Rectal smooth muscle tissue (tissue), 1 donor: Measurements from ENCODE around the gene GALNT7.
"Not testable (repeated sequence)": the region's sequence is repeated elsewhere in the genome, so short reads cannot be mapped to it uniquely, and the experiment has no call there.

Source experiments
- H3K27ac ChIP-seq: one replicate; pipeline ENCODE4 v1.7.0; 2013; ENCODE audit warnings: low read depth, low read length, inconsistent platforms
- H3K27me3 ChIP-seq: one replicate; pipeline ENCODE4 v1.7.0; 2013; ENCODE audit warnings: low read length; ENCODE audit not compliant: control insufficient read depth, insufficient read depth
- H3K36me3 ChIP-seq: one replicate; pipeline ENCODE4 v1.7.0; 2013; ENCODE audit warnings: low read length; ENCODE audit not compliant: control insufficient read depth, insufficient read depth
- H3K4me1 ChIP-seq: one replicate; pipeline ENCODE4 v1.7.0; 2013; ENCODE audit warnings: low read length; ENCODE audit not compliant: control insufficient read depth, insufficient read depth
- H3K4me3 ChIP-seq: one replicate; pipeline ENCODE4 v1.7.0; 2013; ENCODE audit warnings: low read length
- H3K9ac ChIP-seq: one replicate; pipeline ENCODE4 v1.7.0; 2013; ENCODE audit warnings: low read length

GALNT7 gene

GRCh38 chr4:173169428-173170181 is 994 bp downstream of the GALNT7 start:
- peaks cover 11% of the 10 kb centered on the region for H3K4me1 ChIP-seq
- no peaks in the 10 kb centered on the region for H3K27me3 ChIP-seq
- H3K4me3 ChIP-seq = peak overlapping the region; percentile 94
- peak overlapping the region; percentile 74 for H3K9ac ChIP-seq
- H3K36me3 ChIP-seq = no peaks in the 10 kb centered on the region
- peak overlapping the region; percentile 75 for H3K27ac ChIP-seq

- H3K27me3 ChIP-seq = no peaks in the 10 kb centered on the region
- peak overlapping the region; percentile 94 for H3K4me3 ChIP-seq
- no peaks in the 10 kb centered on the region for H3K36me3 ChIP-seq
- H3K27ac ChIP-seq = peak overlapping the region; percentile 75
- H3K9ac ChIP-seq = peak overlapping the region; percentile 74
- H3K4me1 ChIP-seq = peaks cover 11% of the 10 kb centered on the region
Measured at GRCh38 chr4:173170182-173170778, 1.7 kb downstream of the GALNT7 start.

GRCh38 chr4:173171098-173171497 is 2.5 kb downstream of the GALNT7 start:
- no peaks in the 10 kb centered on the region for H3K27me3 ChIP-seq
- H3K9ac ChIP-seq = no peak overlapping the region
- no peaks in the 10 kb centered on the region for H3K36me3 ChIP-seq
- H3K4me1 ChIP-seq = peaks cover 11% of the 10 kb centered on the region
- no peak overlapping the region for H3K4me3 ChIP-seq
- H3K27ac ChIP-seq = no peak overlapping the region

- no peaks in the 10 kb centered on the region for H3K36me3 ChIP-seq
- no peak overlapping the region for H3K27ac ChIP-seq
- H3K27me3 ChIP-seq = no peaks in the 10 kb centered on the region
- peaks cover 11% of the 10 kb centered on the region for H3K4me1 ChIP-seq
- H3K9ac ChIP-seq = no peak overlapping the region
- peak overlapping the region; percentile 5 for H3K4me3 ChIP-seq
Measured at GRCh38 chr4:173171987-173172386, 3.4 kb downstream of the GALNT7 start.

- no peaks in the 10 kb centered on the region for H3K36me3 ChIP-seq
- peaks cover 11% of the 10 kb centered on the region for H3K4me1 ChIP-seq
- H3K27me3 ChIP-seq = no peaks in the 10 kb centered on the region
- H3K27ac ChIP-seq = no peak overlapping the region
- H3K4me3 ChIP-seq = no peak overlapping the region
- H3K9ac ChIP-seq = no peak overlapping the region
Measured at GRCh38 chr4:173174184-173174583, 5.6 kb downstream of the GALNT7 start.

- Histone ChIP-seq H3K4me1 (peaks cover 11% of the 10 kb centered on the region), H3K36me3 (no peaks in the 10 kb centered on the region), H3K9ac (no peak overlapping the region), H3K27ac (no peak overlapping the region), H3K4me3 (no peak overlapping the region), H3K27me3 (no peaks in the 10 kb centered on the region)
Measured at GRCh38 chr4:173174594-173175012, 6.0 kb downstream of the GALNT7 start.

GRCh38 chr4:173176010-173176409 is 7.4 kb downstream of the GALNT7 start:
- Histone ChIP-seq H3K4me3 (no peak overlapping the region), H3K9ac (no peak overlapping the region), H3K27me3 (no peaks in the 10 kb centered on the region), H3K27ac (no peak overlapping the region), H3K4me1 (peaks cover 3% of the 10 kb centered on the region), H3K36me3 (no peaks in the 10 kb centered on the region)

- Histone ChIP-seq H3K4me1 (peaks cover 5% of the 10 kb centered on the region), H3K36me3 (no peaks in the 10 kb centered on the region), H3K27ac (no peak overlapping the region), H3K4me3 (no peak overlapping the region), H3K9ac (no peak overlapping the region), H3K27me3 (no peaks in the 10 kb centered on the region)
Measured at GRCh38 chr4:173177232-173177631, 8.6 kb downstream of the GALNT7 start.

- H3K9ac ChIP-seq = no peak overlapping the region
- peaks cover 5% of the 10 kb centered on the region for H3K4me1 ChIP-seq
- H3K36me3 ChIP-seq = no peaks in the 10 kb centered on the region
- H3K27me3 ChIP-seq = no peaks in the 10 kb centered on the region
- no peak overlapping the region for H3K27ac ChIP-seq
- H3K4me3 ChIP-seq = no peak overlapping the region
Measured at GRCh38 chr4:173178144-173178543, 9.5 kb downstream of the GALNT7 start.

GRCh38 chr4:173181848-173182247 is 13.2 kb downstream of the GALNT7 start:
- H3K4me1 ChIP-seq = peaks cover 5% of the 10 kb centered on the region
- no peaks in the 10 kb centered on the region for H3K27me3 ChIP-seq
- no peak overlapping the region for H3K4me3 ChIP-seq
- H3K27ac ChIP-seq = no peak overlapping the region
- H3K36me3 ChIP-seq = no peaks in the 10 kb centered on the region
- H3K9ac ChIP-seq = no peak overlapping the region

GRCh38 chr4:173182403-173182802 is 13.8 kb downstream of the GALNT7 start:
- H3K4me3 ChIP-seq = no peak overlapping the region
- no peaks in the 10 kb centered on the region for H3K27me3 ChIP-seq
- no peak overlapping the region for H3K27ac ChIP-seq
- no peaks in the 10 kb centered on the region for H3K36me3 ChIP-seq
- H3K4me1 ChIP-seq = peaks cover 5% of the 10 kb centered on the region
- H3K9ac ChIP-seq = no peak overlapping the region

GRCh38 chr4:173183659-173184247 is 15.1 kb downstream of the GALNT7 start:
- not testable (repeated sequence) for H3K4me1 ChIP-seq, H3K27me3 ChIP-seq, H3K4me3 ChIP-seq, H3K27ac ChIP-seq, H3K9ac ChIP-seq, H3K36me3 ChIP-seq
